GM23338 (cell line): ENCODE results near the gene MRPS27. TPM values are rescaled to one million over a fixed set of nuclear protein-coding genes. Genes with fewer than 3 reads are reported as not detected.

Experiments
- ATAC-seq: fragments of 200-7000 bp; cut with Tn5 transposase; 3 replicates; pipeline ENCODE4 v1.9.1; 2020
- DNase-seq: peaks from one replicate; pipeline ENCODE4 v3.0.0-alpha.2; 2015; ENCODE audit warnings: low spot score
- H2AFZ ChIP-seq: fragments of 200-600 bp; sonication (generic); 2 replicates; pipeline ENCODE4 v1.8.0; 2016; ENCODE audit warnings: antibody characterized with exemption, mild to moderate bottlenecking, moderate library complexity
- H3F3A ChIP-seq: fragments of 200-600 bp; sonication (generic); replicated peaks from 2 replicates; pipeline ENCODE4 v1.8.0; 2017; ENCODE audit warnings: antibody characterized with exemption, mixed run types, low read depth
- H3K27ac ChIP-seq: fragments of 200-600 bp; sonication (generic); 2 replicates; pipeline ENCODE4 v1.6.1; 2016; ENCODE audit warnings: low read depth
- H3K27me3 ChIP-seq: fragments of 200-600 bp; sonication (generic); 2 replicates; pipeline ENCODE4 v1.8.0; 2016; ENCODE audit warnings: mild to moderate bottlenecking, mixed run types, moderate library complexity; ENCODE audit not compliant: insufficient read depth
- H3K36me3 ChIP-seq: fragments of 200-600 bp; sonication (generic); 2 replicates; pipeline ENCODE4 v1.8.0; 2016; ENCODE audit warnings: mild to moderate bottlenecking; ENCODE audit not compliant: insufficient read depth
- H3K4me1 ChIP-seq: fragments of 200-600 bp; sonication (generic); 2 replicates; pipeline ENCODE4 v1.8.0; 2016; ENCODE audit warnings: mild to moderate bottlenecking, moderate library complexity; ENCODE audit not compliant: insufficient read depth
- H3K4me2 ChIP-seq: fragments of 200-600 bp; sonication (generic); 2 replicates; pipeline ENCODE4 v1.7.1; 2017; ENCODE audit warnings: mixed run types
- H3K4me3 ChIP-seq: fragments of 200-600 bp; sonication (generic); 2 replicates; pipeline ENCODE4 v1.6.1; 2016; ENCODE audit warnings: mixed run types
- H3K79me2 ChIP-seq: fragments of 200-600 bp; sonication (generic); replicated peaks from 2 replicates; pipeline ENCODE4 v1.8.0; 2017; ENCODE audit warnings: mild to moderate bottlenecking; ENCODE audit not compliant: insufficient read depth
- H3K9me2 ChIP-seq: fragments of 200-600 bp; sonication (generic); 2 replicates; pipeline ENCODE4 v1.8.0; 2017; ENCODE audit not compliant: insufficient read depth
- H4K20me1 ChIP-seq: fragments of 200-600 bp; sonication (generic); replicated peaks from 2 replicates; pipeline ENCODE4 v1.8.0; 2017; ENCODE audit warnings: mild to moderate bottlenecking; ENCODE audit not compliant: insufficient read depth
- H3K27ac Mint-ChIP-seq: 2 replicates; pipeline ENCODE4 v1.8.0; 2020; ENCODE audit warnings: inconsistent platforms, mild to moderate bottlenecking, moderate library complexity, mixed read lengths
- H3K27me3 Mint-ChIP-seq: 3 replicates; pipeline ENCODE4 v1.8.0; 2022; ENCODE audit warnings: low read depth, mild to moderate bottlenecking, moderate library complexity, mixed read lengths, inconsistent platforms; ENCODE audit not compliant: insufficient read depth, poor library complexity
- H3K36me3 Mint-ChIP-seq: 3 replicates; pipeline ENCODE4 v1.8.0; 2021; ENCODE audit warnings: low read depth, mild to moderate bottlenecking, inconsistent platforms, moderate library complexity, mixed read lengths
- H3K4me1 Mint-ChIP-seq: 3 replicates; pipeline ENCODE4 v1.8.0; 2020; ENCODE audit warnings: mild to moderate bottlenecking, inconsistent platforms, mixed read lengths
- H3K4me3 Mint-ChIP-seq: 3 replicates; pipeline ENCODE4 v1.8.0; 2021; ENCODE audit warnings: moderate library complexity, mild to moderate bottlenecking, inconsistent platforms, mixed read lengths
- H3K9me3 Mint-ChIP-seq: 3 replicates; pipeline ENCODE4 v1.8.0; 2020; ENCODE audit warnings: moderate library complexity, mild to moderate bottlenecking, inconsistent platforms, mixed read lengths
- CREB1 ChIP-seq: fragments of 250-450 bp; sonication (Bioruptor Pico); IDR thresholded peaks from 2 replicates; pipeline ENCODE4 v1.5.0; 2020; ENCODE audit warnings: low read depth, mild to moderate bottlenecking, moderate library complexity
- CTCF ChIP-seq, 2 experiments: fragments of 200-600 bp in 1 of 2; sonication (generic) in 1 of 2; conservative IDR thresholded peaks; 2 replicates each; pipeline versions ENCODE4 v1.5.1 to v1.6.1; 2016 to 2017; ENCODE audit warnings: antibody characterized with exemption in 2 of 2, low read depth in 2 of 2, mild to moderate bottlenecking in 2 of 2, moderate library complexity in 1 of 2
- EZH2 ChIP-seq: fragments of 200-600 bp; sonication (generic); IDR thresholded peaks from one replicate; pipeline ENCODE4 v1.8.0; 2017; ENCODE audit warnings: antibody characterized with exemption, mild to moderate bottlenecking, low read depth; ENCODE audit not compliant: unreplicated experiment
- EZH2phosphoT487 ChIP-seq: fragments of 200-600 bp; sonication (generic); IDR thresholded peaks from one replicate; pipeline ENCODE4 v1.8.1; 2018; ENCODE audit warnings: antibody characterized with exemption; ENCODE audit not compliant: unreplicated experiment
- JUNB ChIP-seq: IDR thresholded peaks from one replicate; pipeline ENCODE4 v1.6.1; 2016; ENCODE audit warnings: antibody characterized with exemption; ENCODE audit not compliant: unreplicated experiment
- NANOG ChIP-seq: IDR thresholded peaks from 2 replicates; pipeline ENCODE4 v1.6.1; 2016; ENCODE audit warnings: antibody characterized with exemption, borderline replicate concordance
- POLR2AphosphoS5 ChIP-seq: IDR thresholded peaks from 2 replicates; pipeline ENCODE4 v1.6.1; 2016; ENCODE audit warnings: antibody characterized with exemption, low read depth
- ZNF331 ChIP-seq: fragments of 250-450 bp; sonication (Bioruptor Pico); IDR thresholded peaks from 2 replicates; pipeline ENCODE4 v1.5.0; 2020; ENCODE audit warnings: low read depth, mild to moderate bottlenecking, moderate library complexity
- polyA plus RNA-seq: library from polyadenylated mRNA; unstranded; fragments of >200 nt; fragmentation: Nextera tagmentation; extraction: Ambion mirVana; gene quantifications from 2 replicates; pipeline ENCODE4 v1.2.1, GENCODE V29; 2016
- total RNA-seq: library from RNA; depleted of rRNA; stranded (reverse); fragments of >200 nt; shearing (Covaris generic); gene quantifications from 2 replicates; pipeline ENCODE4 v1.2.3, GENCODE V29; 2014
- TF ChIP-seq, protein P1 (sequence below): IDR thresholded peaks from 2 replicates; pipeline ENCODE4 v1.6.1; 2016; ENCODE audit warnings: antibody characterized with exemption
- TF ChIP-seq, protein P2 (sequence below): fragments of 250-450 bp; sonication (Bioruptor Pico); IDR thresholded peaks from 2 replicates; pipeline ENCODE4 v1.5.0; 2020; ENCODE audit warnings: mild to moderate bottlenecking, moderate library complexity

MRPS27 gene
- total and polyA plus RNA-seq, 2 experiments from 2014 or later = 53.2 to 141 TPM

DNA sequence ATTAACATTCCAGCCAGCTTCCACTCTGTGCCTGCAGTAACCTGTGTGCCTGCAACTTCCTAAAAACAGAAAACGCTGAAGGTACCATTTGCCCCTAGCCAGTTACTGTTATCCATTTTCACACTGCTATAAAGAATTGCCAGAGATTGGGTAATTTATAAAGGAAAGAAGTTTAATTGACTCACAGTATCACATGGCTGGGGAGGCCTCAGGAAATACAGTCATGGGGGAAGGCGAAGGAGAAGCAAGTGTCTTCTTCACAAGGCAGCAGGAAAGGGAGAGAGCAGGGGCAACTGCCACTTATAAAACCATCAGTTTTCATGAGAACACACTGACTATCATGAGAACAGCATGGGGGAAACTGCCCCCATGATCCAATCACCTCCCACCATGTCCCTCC, 31.3 kb upstream of the MRPS27 start:
- Histone ChIP-seq H3F3A (no peaks in the 10 kb centered on the region), H3K79me2 (no peaks in the 10 kb centered on the region), H3K4me3 (no peak overlapping the region), H2AFZ (no peak overlapping the region), H3K4me1 (no peaks in the 10 kb centered on the region), H3K27ac (no peak overlapping the region), H3K36me3 (no peaks in the 10 kb centered on the region), H3K9me2 (no peaks in the 10 kb centered on the region), H3K27me3 (no peaks in the 10 kb centered on the region), H4K20me1 (no peaks in the 10 kb centered on the region), H3K4me2 (no peak overlapping the region)
- Mint-ChIP-seq H3K4me1 (peaks cover 7% of the 10 kb centered on the region; the same call in 2 of the 3 replicates), H3K4me3 (no peak overlapping the region), H3K27me3 (peaks cover 1% of the 10 kb centered on the region), H3K36me3 (no peaks in the 10 kb centered on the region; the same call in 2 of the 3 replicates), H3K27ac (peak overlapping the region; percentile 32; the same call in 1 of the 2 replicates), H3K9me3 (no peaks in the 10 kb centered on the region)
- ATAC-seq (no peak), DNase-seq (no peak)
- TF ChIP-seq, protein P1, sequence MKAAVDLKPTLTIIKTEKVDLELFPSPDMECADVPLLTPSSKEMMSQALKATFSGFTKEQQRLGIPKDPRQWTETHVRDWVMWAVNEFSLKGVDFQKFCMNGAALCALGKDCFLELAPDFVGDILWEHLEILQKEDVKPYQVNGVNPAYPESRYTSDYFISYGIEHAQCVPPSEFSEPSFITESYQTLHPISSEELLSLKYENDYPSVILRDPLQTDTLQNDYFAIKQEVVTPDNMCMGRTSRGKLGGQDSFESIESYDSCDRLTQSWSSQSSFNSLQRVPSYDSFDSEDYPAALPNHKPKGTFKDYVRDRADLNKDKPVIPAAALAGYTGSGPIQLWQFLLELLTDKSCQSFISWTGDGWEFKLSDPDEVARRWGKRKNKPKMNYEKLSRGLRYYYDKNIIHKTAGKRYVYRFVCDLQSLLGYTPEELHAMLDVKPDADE = no peak
- TF ChIP-seq EZH2phosphoT487 (no peak), ZNF331 (CRISPR knock-in tag) (no peak), CTCF (conservative IDR thresholded peaks at IDR 0.05; ENCODE audit: low read depth in 2 of 2) (no peak), CREB1 (CRISPR knock-in tag) (no peak)

GRCh38 chr5:72347801-72348308, 27.8 kb upstream of the MRPS27 start:
- Histone ChIP-seq H3K79me2 (no peaks in the 10 kb centered on the region), H2AFZ (no peak overlapping the region), H3K27ac (no peak overlapping the region)
- TF ChIP-seq, protein P2, sequence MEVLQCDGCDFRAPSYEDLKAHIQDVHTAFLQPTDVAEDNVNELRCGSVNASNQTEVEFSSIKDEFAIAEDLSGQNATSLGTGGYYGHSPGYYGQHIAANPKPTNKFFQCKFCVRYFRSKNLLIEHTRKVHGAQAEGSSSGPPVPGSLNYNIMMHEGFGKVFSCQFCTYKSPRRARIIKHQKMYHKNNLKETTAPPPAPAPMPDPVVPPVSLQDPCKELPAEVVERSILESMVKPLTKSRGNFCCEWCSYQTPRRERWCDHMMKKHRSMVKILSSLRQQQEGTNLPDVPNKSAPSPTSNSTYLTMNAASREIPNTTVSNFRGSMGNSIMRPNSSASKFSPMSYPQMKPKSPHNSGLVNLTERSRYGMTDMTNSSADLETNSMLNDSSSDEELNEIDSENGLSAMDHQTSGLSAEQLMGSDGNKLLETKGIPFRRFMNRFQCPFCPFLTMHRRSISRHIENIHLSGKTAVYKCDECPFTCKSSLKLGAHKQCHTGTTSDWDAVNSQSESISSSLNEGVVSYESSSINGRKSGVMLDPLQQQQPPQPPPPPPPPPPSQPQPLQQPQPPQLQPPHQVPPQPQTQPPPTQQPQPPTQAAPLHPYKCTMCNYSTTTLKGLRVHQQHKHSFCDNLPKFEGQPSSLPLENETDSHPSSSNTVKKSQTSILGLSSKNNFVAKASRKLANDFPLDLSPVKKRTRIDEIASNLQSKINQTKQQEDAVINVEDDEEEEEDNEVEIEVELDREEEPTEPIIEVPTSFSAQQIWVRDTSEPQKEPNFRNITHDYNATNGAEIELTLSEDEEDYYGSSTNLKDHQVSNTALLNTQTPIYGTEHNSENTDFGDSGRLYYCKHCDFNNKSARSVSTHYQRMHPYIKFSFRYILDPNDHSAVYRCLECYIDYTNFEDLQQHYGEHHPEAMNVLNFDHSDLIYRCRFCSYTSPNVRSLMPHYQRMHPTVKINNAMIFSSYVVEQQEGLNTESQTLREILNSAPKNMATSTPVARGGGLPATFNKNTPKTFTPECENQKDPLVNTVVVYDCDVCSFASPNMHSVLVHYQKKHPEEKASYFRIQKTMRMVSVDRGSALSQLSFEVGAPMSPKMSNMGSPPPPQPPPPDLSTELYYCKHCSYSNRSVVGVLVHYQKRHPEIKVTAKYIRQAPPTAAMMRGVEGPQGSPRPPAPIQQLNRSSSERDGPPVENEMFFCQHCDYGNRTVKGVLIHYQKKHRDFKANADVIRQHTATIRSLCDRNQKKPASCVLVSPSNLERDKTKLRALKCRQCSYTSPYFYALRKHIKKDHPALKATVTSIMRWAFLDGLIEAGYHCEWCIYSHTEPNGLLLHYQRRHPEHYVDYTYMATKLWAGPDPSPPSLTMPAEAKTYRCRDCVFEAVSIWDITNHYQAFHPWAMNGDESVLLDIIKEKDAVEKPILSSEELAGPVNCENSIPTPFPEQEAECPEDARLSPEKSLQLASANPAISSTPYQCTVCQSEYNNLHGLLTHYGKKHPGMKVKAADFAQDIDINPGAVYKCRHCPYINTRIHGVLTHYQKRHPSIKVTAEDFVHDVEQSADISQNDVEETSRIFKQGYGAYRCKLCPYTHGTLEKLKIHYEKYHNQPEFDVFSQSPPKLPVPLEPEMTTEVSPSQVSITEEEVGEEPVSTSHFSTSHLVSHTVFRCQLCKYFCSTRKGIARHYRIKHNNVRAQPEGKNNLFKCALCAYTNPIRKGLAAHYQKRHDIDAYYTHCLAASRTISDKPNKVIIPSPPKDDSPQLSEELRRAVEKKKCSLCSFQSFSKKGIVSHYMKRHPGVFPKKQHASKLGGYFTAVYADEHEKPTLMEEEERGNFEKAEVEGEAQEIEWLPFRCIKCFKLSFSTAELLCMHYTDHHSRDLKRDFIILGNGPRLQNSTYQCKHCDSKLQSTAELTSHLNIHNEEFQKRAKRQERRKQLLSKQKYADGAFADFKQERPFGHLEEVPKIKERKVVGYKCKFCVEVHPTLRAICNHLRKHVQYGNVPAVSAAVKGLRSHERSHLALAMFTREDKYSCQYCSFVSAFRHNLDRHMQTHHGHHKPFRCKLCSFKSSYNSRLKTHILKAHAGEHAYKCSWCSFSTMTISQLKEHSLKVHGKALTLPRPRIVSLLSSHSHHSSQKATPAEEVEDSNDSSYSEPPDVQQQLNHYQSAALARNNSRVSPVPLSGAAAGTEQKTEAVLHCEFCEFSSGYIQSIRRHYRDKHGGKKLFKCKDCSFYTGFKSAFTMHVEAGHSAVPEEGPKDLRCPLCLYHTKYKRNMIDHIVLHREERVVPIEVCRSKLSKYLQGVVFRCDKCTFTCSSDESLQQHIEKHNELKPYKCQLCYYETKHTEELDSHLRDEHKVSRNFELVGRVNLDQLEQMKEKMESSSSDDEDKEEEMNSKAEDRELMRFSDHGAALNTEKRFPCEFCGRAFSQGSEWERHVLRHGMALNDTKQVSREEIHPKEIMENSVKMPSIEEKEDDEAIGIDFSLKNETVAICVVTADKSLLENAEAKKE (CRISPR knock-in tag) = no peak
- TF ChIP-seq EZH2phosphoT487 (no peak), JUNB (no peak), EZH2 (no peak), NANOG (no peak), POLR2AphosphoS5 (no peak), ZNF331 (CRISPR knock-in tag) (no peak)

More at GRCh38 chr5:72347801-72348308, 27.8 kb upstream of the MRPS27 start:
- no peaks in the 10 kb centered on the region; the same call in 2 of the 3 replicates for H3K9me3 Mint-ChIP-seq
- no peak overlapping the region for H3K27ac Mint-ChIP-seq
- no peak overlapping the region for H3K4me2 ChIP-seq
- H3K36me3 Mint-ChIP-seq = peaks cover 29% of the 10 kb centered on the region
- peaks cover 5% of the 10 kb centered on the region; the same call in 1 of the 2 replicates for H3K9me2 ChIP-seq
- H3K4me3 ChIP-seq = no peak overlapping the region
- no peaks in the 10 kb centered on the region for H3K27me3 ChIP-seq
- no peak overlapping the region for H3K4me3 Mint-ChIP-seq
- H3K4me1 ChIP-seq = no peaks in the 10 kb centered on the region
- no peaks in the 10 kb centered on the region for H4K20me1 ChIP-seq
- H3K27me3 Mint-ChIP-seq = peaks cover 4% of the 10 kb centered on the region
- no peaks in the 10 kb centered on the region for H3F3A ChIP-seq
- no peak for ATAC-seq
- H3K36me3 ChIP-seq = no peaks in the 10 kb centered on the region; the same call in 1 of the 2 replicates
- DNase-seq = no peak
- peaks cover 31% of the 10 kb centered on the region for H3K4me1 Mint-ChIP-seq
